T1000 (cell line): ENCODE measurements around the gene PFKFB4.
A peak's percentile ranks its signal among the peaks of the same experiment; 100 is the strongest.
"Not testable (repeated sequence)": the region's sequence is repeated elsewhere in the genome, so short reads cannot be mapped to it uniquely, and the experiment has no call there.

Experiments
- DNase-seq: peaks from one replicate; lab custom pipeline; 2025; ENCODE audit warnings: mixed read lengths; lab: John Stamatoyannopoulos, UW

Gene PFKFB4

DNA sequence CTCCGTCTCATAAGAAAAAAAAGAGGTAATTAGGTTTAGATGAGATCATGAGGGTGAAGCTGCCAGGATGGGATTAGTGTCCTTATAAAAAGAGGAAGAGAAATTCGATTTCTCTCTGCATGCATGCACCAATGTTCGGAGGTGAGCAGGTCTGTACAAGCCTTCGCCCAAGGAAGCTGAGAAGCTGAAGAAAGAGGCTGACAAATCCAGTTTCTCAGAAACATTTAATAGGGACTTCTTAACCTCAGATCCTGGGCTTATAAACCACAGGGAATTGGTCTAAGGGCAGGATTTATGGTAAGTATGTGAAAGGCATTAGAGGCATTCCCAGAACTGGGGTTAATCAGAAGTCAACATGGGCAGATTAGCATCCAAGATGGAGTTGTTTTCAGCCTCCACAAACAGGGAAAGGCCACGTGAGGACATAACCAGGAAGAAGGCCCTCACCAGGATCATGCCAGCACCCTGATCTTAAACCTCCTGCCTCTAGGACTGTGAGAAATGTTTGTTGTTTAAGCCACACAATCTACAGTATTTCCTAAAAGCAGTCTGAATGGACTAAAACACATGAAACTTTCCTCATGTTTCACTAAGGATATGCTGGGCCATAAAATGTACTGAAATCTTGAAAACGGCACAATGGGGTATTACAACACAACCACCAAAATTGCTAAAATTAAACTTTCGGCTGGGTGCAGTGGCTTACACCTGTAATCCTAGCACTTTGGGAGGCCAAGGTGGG lies 64.0 kb downstream of the PFKFB4 start:
- no peak for DNase-seq

DNA sequence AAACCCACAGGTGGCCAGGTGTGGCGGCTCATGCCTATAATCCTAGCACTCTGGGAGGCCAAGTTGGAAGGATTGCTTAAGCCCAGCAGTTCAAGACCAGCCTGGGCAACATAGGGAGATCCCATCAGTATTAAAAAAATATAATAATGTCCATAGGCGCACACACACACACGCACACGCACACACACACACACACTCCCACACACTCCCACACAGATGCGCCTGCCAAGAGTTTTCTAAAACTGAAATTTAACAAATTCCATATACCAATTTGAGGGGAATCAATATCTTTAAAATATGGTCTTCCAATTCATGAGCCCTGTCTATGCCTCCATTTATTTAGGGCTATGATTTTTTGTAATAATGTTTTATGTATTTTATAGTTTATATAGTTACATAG lies 69.7 kb downstream of the PFKFB4 start:
- DNase-seq, result no peak

DNA sequence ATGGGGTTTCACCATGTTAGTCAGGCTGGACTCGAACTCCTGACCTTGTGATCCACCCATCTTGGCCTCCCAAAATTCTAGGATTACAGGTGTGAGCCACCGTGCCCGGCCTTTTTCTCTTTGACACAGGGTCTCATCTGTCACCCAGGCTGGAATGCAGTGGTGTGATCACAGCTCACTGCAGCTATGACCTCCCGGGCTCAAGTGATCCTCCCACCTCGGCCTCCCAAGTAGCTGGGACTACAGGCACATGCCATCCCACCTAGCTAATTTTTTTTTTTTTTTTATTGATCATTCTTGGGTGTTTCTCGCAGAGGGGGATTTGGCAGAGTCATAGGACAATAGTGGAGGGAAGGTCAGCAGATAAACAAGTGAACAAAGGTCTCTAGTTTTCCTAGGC lies 73.8 kb downstream of the PFKFB4 start:
- not testable (repeated sequence) for DNase-seq

DNA sequence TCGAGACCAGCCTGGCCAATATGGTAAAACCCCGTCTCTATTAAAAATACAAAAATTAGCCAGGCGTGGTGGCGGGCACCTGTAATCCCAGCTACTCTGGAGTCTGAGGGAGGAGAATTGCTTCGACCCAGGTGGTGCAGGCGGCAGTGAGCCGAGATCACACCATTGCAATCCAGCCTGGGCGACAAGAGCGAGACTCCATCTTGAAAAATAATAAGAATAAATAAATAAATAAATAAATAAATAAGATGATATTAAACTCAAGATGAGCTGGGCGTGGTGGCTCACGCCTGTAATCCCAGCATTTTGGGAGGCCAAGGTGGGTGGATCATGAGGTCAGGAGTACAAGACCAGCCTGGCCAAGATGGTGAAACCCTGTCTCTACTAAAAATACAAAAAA lies 75.7 kb downstream of the PFKFB4 start:
- DNase-seq, result not testable (repeated sequence)

DNA sequence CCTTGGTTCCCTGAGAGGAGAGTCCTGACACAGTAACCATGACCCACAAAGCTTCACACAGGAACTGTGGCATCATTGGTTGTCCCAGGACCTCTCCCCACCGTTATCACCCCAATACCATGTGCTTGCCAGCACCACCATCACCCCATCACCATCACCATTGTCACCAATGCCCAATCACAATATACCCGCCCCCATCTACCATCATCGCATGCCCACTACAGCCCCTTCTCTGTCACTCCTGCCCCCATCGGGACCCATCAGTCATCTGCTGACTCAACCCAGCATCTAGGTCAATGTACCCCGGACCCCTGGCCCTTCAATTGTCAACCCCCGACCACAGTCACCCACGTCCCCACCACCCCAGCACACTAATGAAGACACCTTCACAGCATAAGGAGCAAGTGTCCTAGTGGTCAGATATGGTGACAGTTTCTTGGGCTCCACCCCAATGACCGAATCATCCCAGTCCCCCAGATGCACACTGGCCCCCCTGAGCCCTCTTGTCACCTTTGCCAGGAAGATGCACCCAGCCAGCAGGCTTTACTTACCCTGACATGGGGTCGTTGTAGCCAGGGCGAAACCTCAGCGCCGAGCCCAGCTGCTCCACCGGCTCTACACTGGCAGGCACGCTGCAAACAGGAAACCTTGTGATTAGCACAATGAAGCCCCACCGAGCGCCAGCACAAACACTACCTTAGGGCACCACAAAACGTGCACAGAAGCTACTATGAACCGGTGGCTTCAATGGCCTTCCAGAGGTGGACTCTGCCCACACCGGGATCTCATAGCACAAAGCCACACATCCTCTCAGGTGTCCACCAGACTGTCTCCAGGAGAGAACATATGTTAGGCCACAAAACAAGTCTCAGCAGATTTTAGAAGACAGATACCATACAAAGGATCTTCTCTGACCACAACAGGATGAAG lies 77.7 kb downstream of the PFKFB4 start:
- DNase-seq, result no peak

DNA sequence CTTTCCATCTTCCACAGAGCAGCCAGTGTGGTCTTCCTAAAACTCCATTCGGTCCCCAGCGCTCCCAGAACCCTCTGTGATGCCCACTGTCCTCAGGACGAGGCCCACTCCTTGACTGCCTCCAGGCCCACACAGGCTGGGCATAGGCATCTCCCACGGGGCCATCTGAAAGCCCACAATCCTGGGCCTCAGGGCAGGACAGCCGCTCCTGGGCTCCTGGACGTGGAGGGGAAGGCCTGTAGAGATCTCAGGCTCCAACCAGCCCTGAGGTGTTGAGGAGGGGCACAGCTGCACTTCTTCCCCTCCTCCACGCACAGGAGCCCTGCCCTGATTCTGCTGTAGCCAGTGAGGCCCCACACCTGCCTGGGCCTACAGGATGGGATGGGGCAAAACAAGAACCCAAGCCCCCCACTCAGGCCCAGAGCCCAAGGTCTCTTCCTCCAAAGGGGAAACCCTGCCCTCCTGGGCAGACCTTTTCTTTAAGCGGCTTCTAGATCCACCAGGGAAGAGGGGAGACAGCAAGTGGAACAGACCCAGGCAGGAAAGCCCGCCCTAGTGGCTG lies 78.6 kb downstream of the PFKFB4 start:
- no peak for DNase-seq

DNA sequence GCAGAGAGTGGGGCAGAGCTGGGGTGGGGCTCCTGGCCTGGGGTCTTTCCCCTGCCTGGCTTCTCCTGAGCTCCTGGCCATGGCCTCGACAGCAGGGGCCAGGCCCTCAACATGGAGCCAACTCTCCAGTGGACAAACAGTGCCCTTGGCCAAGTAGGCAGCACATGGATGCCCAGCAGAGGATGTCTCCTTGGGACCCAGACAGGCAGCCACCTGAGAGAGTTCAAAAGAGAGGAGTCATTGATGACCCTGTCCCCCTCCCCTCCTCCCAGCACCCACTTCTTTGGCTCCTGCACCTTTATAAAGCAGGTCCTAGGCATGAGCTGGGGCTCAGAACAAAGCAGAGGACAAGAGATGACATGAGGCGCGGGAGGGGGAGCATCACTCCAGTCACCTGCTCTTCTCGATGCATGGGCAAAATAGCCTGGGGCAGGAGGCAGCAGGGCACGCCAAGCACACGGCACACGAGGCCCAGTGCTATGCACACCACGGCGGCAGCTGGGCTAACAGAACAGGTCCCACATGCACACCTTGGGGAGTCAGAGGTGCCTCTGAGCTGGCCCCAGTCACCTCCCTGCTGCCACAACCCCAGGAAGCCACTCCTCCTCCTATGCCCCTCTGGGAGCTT lies 80.1 kb downstream of the PFKFB4 start:
- no peak for DNase-seq

DNA sequence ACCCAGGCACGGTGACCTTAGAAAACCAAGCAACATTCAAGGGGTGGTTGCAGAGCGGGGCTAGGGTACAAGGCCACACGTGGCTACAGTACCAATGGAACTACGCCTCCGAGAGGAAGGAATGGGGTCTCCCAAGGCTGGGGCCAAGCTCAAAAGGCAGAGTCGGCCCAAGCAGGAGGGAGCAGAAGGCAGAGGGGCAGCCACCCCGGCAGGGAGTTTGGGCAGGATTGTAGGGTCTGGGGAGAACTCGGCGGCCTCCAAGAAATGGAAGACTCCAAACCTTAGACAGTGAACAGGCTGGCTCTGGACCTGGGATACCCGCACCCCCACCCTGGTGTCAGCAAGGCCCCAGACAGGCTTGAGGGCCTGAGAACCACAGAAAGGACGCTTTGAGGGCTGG lies 81.4 kb downstream of the PFKFB4 start:
- DNase-seq, result no peak

DNA sequence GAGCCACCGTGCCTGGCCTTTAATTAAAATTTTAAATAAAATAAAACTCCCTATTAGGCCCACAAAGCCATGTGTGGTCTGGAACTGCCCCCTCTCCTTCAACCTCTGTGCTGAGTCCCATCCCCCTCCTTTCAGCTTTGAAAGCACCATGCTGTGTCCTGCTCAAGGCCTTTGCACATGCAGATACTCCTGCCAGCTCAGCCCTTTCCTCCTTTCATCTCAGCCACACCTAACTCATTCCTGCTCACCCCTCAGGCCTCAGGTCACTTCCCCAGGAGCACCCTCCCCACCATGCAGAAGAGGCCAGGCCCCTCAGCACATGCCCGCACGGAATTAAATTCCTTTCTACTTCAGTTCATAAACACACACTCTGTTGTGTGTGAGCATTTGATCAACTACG lies 82.0 kb downstream of the PFKFB4 start:
- no peak for DNase-seq

DNA sequence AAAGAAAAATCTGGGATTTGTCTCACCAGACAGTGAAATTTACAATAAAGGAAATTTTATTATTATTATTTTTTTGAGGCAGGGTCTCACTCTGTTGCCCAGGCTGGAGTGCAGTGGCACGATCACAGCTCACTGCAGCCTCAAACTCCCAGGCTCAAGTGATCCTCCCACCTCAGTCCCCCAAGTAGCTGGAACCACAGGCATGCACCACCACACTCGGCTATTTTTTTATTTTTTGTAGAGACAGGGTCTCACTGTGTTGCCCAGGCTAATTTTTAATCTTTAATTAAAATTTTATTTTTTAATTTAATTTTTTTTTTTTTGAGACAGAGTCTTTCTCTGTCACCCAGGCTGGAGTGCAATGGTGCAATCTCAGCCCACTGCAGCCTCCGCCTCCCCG lies 82.6 kb downstream of the PFKFB4 start:
- DNase-seq, result not testable (repeated sequence)

DNA sequence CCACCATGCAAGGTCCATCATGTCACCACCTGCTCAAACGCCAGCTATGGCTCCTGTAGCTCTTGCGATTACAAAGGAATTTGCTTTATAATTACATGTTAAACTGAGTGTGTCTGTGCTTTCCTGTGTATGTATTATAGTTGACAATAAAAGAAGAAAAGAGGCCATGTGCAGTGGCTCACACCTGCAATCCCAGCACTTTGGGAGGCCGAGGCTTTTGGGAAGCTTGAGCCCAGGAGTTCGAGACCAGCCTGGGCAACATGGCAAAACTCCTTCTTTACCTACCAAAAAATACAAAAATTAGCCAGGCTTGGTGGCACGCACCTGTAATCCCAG lies 83.0 kb downstream of the PFKFB4 start:
- DNase-seq, result no peak

DNA sequence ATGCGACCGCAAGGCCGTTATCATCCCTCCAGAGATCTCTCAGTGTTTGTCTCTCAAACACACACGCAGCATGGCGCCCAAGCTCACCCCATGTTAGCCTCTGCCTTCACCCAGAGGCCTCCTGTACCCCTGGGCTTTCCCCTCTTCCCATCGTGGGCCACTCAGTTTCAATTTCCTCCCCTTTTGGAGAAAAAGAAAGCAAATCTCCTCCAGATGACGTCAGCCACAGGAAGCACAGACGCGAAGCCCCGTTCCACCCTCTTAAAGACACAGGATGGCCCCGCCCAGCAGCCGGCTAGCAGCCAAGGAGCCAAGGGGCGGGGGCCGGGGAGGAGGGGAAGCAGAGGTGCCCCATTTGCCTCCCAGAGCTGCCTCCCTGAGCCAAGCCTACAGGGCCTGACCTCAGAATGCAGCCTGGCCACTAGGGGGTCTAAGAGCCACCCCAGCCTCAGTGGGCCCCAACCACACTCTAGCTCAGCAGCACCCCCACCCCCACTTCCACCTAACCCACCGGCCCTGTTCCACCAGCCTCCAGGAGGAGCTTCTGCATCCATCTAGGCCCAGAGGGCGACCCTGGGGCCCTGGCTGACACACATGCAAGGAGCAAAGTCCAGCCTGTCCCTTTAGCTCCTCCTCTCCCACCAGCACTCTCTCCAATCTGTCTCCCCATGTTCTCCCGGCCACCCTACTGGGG lies 83.5 kb downstream of the PFKFB4 start:
- peak; percentile 89 for DNase-seq

DNA sequence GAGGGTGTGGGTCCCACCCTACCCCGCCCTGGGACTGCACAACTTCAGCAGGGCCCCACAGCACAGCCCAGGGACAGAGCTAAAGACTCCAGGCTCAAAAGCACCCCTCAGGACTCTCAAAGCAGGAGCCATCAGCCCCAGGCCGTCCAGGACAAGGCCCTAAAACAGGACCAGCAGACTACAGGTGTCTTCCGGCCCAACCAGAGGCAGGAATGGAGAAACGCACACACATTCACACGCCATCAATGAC lies 84.0 kb downstream of the PFKFB4 start:
- DNase-seq, result no peak

DNA sequence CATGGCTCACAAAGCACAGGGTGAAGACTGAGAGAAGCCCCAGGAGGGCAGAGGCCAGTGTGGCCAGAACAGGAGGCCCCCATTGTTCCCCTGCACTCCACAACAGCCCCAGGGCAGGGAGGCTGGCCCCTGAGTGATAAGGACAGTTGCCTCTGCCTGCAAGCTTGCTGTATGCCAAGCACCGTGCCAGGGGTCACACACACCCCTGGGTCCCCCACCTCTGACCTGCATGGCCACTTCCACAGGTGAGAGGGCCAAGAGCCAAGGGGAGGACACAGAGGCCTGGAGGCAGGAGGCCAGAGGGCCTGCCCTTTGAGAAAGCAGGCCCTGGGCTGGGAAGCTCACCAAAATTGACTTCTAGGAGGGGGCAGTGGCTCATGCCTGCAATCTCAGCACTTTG lies 86.3 kb downstream of the PFKFB4 start:
- no peak for DNase-seq

DNA sequence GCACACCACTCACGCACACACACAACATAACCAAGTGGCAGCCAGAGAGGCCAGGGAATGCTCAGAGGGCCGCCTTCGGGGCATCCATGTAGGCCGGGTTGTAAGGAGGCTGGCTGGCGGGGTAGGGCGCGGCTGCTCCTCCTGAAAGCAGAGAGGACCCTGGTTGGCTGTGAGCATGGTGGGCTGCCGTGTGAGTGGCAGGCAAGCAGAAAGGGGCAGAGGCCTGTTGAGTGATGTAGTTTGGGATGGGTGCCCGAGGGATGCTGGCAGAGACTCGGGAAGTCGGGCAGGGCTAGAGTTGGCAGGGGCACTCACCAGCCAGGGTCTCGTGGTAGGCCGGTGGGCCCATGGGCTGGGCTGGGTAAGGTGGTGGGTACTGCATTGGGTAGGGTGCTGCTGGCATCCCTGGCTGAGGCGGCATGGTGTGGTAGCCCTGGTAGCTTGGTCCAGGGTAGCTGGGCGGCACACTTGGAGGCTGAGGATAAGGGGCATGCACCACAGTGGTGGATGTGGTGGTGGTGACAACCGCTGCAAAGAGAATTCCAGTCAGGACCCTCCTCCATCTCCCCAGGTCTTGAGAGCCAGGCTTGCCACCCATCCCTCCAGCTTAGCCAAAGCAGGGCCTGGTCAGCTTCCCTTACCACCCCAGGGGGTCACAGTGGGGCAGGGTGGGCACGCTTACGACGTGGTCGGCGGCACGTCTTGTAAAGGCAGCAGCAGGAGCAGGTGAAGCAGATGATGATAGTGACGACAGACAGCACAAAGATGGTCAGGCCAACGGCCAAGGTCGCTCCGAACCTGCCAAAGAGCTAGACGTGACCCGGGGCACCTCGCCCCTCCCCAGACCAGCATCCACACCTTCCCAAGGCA lies 87.3 kb downstream of the PFKFB4 start:
- no peak for DNase-seq

DNA sequence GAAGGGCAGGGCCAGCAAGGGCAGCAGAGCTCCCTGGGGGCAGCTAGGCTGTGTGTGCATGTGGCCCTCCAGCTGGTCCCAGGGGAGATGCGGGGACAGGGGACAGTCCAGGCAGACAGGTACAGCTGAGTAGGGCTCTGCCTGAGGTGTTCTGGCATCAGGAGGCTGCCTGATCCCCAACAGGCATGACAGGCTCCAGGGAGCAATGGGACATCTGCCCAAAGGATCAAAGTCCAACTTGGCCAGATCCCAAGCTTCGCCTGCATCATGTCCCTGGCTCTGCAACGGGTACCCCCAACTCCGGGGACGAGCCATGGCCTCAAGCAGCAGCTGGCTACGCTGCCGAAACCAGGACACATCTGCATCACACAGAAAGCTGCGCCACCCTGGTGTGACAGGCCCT lies 88.3 kb downstream of the PFKFB4 start:
- no peak for DNase-seq
